ENCODE results near the gene AMER1.

AMER1 gene

DNA sequence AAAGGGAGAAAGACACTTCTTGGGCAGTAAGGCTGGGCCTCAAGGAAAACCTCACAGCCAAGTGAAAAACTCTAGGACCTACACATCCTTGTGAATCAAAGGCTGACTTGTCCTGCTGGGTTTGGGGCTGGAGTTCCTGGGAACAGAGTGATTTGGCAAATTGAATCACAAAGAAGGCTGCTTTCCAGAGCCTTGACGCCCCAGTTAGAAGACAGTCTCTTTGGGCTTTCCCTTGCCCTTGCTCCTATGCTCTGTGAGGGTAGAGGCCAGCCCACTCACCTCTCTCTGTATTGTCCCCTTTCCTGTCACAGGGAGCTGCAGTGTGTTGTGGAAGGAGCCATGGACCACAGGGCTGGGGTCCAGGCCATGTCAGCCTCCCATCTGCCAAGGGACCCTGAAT is 9.6 kb downstream of the AMER1 start:
- Histone ChIP-seq H3K4me1 (ENCODE audit: control insufficient read depth in 1 of 2, insufficient read depth in 2 of 2, low read length in 2 of 2) (no peaks in the 10 kb centered on the region), H3K4me2 (ENCODE audit: low read length) (no peak overlapping the region), H3K9me3 (ENCODE audit: insufficient read depth, low read depth, low read length) (no peaks in the 10 kb centered on the region), H3K27me3 (ENCODE audit: insufficient read depth, low read length) (no peaks in the 10 kb centered on the region), H3K4ac (ENCODE audit: low read depth, low read length) (no peak overlapping the region), H3K14ac (ENCODE audit: low read length) (no peak overlapping the region), H3K4me3 (ENCODE audit: low read depth, low read length) (no peak overlapping the region), H3K79me2 (ENCODE audit: control insufficient read depth, insufficient read depth, low read length, poor library complexity) (no peaks in the 10 kb centered on the region), H2BK5ac (ENCODE audit: low read depth, low read length, poor library complexity) (no peak overlapping the region), H2AFZ (ENCODE audit: insufficient read depth, low read length, poor library complexity) (no peak overlapping the region), H2BK12ac (ENCODE audit: low read length) (no peak overlapping the region), H4K91ac (ENCODE audit: low read depth, low read length) (no peak overlapping the region), H3K27ac (ENCODE audit: low read depth, low read length) (no peak overlapping the region), H3K18ac (ENCODE audit: low read length) (no peak overlapping the region), H3K36me3 (ENCODE audit: control insufficient read depth in 1 of 2, insufficient read depth in 2 of 2, low read length in 2 of 2) (peaks cover 1 to 2% of the 10 kb centered on the region in 2 experiments), H4K8ac (ENCODE audit: low read depth, low read length) (no peak overlapping the region), H4K12ac (ENCODE audit: low read depth, low read length) (no peak overlapping the region), H2BK120ac (ENCODE audit: insufficient read depth, low read length, poor library complexity) (no peak overlapping the region), H3K23ac (ENCODE audit: low read length) (no peak overlapping the region), H3K9ac (ENCODE audit: low read length) (no peak overlapping the region), H3K79me1 (ENCODE audit: low read length) (no peaks in the 10 kb centered on the region), H2AK5ac (ENCODE audit: low read length) (no peak overlapping the region)
- WGBS (ENCODE audit: extremely low coverage, insufficient coverage, insufficient read length), result no CpG with 5 or more reads among the region's 1 CpG
- DNase-seq, result no peak

DNA sequence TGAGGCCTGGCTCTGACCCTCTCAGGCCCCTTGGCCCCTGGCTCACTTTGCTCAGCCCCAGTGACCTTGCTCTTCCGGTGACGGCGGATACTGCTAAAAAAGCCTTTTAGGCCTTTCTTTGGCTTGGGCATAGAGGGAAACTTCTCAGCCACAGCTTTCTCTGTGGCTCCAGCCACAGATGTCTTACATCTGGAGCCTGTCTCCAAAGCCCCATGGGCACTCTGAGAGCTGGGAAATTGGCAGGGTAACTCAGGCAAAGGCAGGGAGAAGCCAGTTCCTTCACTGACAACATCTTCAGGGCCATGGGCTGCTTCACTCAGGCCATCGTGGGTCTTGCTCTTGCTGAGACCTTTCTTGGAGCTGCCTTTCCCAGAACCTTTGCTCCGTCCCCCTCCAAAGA is 12.8 kb downstream of the AMER1 start:
- DNase-seq, result no peak
- no peak overlapping the region for H3K14ac ChIP-seq (ENCODE audit: low read length)
- no peak overlapping the region for H3K18ac ChIP-seq (ENCODE audit: low read length)
- no peak overlapping the region for H2BK12ac ChIP-seq (ENCODE audit: low read length)
- H4K12ac ChIP-seq (ENCODE audit: low read depth, low read length), result no peak overlapping the region
- no peak overlapping the region for H2AK5ac ChIP-seq (ENCODE audit: low read length)
- H3K9me3 ChIP-seq (ENCODE audit: insufficient read depth, low read depth, low read length), result no peaks in the 10 kb centered on the region
- no peak overlapping the region for H3K27ac ChIP-seq (ENCODE audit: low read depth, low read length)
- H3K27me3 ChIP-seq (ENCODE audit: insufficient read depth, low read length), result no peaks in the 10 kb centered on the region
- no peak overlapping the region for H2BK5ac ChIP-seq (ENCODE audit: low read depth, low read length, poor library complexity)
- no peaks in the 10 kb centered on the region for H3K4me1 ChIP-seq (ENCODE audit: control insufficient read depth in 1 of 2, insufficient read depth in 2 of 2, low read length in 2 of 2)
- H3K9ac ChIP-seq (ENCODE audit: low read length), result no peak overlapping the region
- no peak overlapping the region for H2AFZ ChIP-seq (ENCODE audit: insufficient read depth, low read length, poor library complexity)
- H3K4me3 ChIP-seq (ENCODE audit: low read depth, low read length), result no peak overlapping the region
- no CpG with 5 or more reads among the region's 5 CpGs for WGBS (ENCODE audit: extremely low coverage, insufficient coverage, insufficient read length)
- no peak overlapping the region for H2BK120ac ChIP-seq (ENCODE audit: insufficient read depth, low read length, poor library complexity)
- no peak overlapping the region for H3K23ac ChIP-seq (ENCODE audit: low read length)
- H3K4me2 ChIP-seq (ENCODE audit: low read length), result no peak overlapping the region
- no peak overlapping the region for H4K91ac ChIP-seq (ENCODE audit: low read depth, low read length)
- H3K4ac ChIP-seq (ENCODE audit: low read depth, low read length), result no peak overlapping the region
- H3K79me1 ChIP-seq (ENCODE audit: low read length), result no peaks in the 10 kb centered on the region
- peaks cover 1 to 2% of the 10 kb centered on the region in 2 experiments for H3K36me3 ChIP-seq (ENCODE audit: control insufficient read depth in 1 of 2, insufficient read depth in 2 of 2, low read length in 2 of 2)
- H3K79me2 ChIP-seq (ENCODE audit: control insufficient read depth, insufficient read depth, low read length, poor library complexity), result no peaks in the 10 kb centered on the region
- no peak overlapping the region for H4K8ac ChIP-seq (ENCODE audit: low read depth, low read length)

DNA sequence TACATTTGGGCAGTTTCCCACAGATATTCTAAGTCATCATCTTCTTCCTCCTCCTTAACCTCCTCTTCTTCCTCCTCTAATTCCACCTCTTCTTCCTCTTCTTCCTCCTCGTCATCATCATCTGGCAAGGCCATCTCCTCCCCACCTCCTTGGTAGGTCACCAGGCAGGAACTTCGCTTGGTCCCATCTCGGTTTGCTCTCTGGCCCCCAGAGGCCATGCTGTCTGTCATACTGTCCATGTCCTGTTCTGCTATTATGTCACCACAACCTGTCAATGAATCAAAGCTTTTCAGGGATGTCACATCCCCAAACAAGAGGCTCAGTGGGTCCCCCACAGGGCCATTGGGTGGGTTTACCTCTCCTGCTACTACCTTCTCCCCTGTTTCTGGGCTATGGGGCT is 13.5 kb downstream of the AMER1 start:
- Histone ChIP-seq H3K27me3 (ENCODE audit: insufficient read depth, low read length) (no peaks in the 10 kb centered on the region), H2BK120ac (ENCODE audit: insufficient read depth, low read length, poor library complexity) (no peak overlapping the region), H3K9ac (ENCODE audit: low read length) (no peak overlapping the region), H4K91ac (ENCODE audit: low read depth, low read length) (no peak overlapping the region), H3K14ac (ENCODE audit: low read length) (no peak overlapping the region), H3K4me2 (ENCODE audit: low read length) (no peak overlapping the region), H3K9me3 (ENCODE audit: insufficient read depth, low read depth, low read length) (no peaks in the 10 kb centered on the region), H3K18ac (ENCODE audit: low read length) (no peak overlapping the region), H3K4ac (ENCODE audit: low read depth, low read length) (no peak overlapping the region), H4K8ac (ENCODE audit: low read depth, low read length) (no peak overlapping the region), H3K79me1 (ENCODE audit: low read length) (no peaks in the 10 kb centered on the region), H2AFZ (ENCODE audit: insufficient read depth, low read length, poor library complexity) (no peak overlapping the region), H3K79me2 (ENCODE audit: control insufficient read depth, insufficient read depth, low read length, poor library complexity) (no peaks in the 10 kb centered on the region), H4K12ac (ENCODE audit: low read depth, low read length) (no peak overlapping the region), H3K4me3 (ENCODE audit: low read depth, low read length) (no peak overlapping the region), H3K36me3 (ENCODE audit: control insufficient read depth in 1 of 2, insufficient read depth in 2 of 2, low read length in 2 of 2) (peaks cover 1 to 2% of the 10 kb centered on the region in 2 experiments), H3K4me1 (ENCODE audit: control insufficient read depth in 1 of 2, insufficient read depth in 2 of 2, low read length in 2 of 2) (no peaks in the 10 kb centered on the region), H2BK5ac (ENCODE audit: low read depth, low read length, poor library complexity) (no peak overlapping the region), H2BK12ac (ENCODE audit: low read length) (no peak overlapping the region), H3K27ac (ENCODE audit: low read depth, low read length) (no peak overlapping the region), H3K23ac (ENCODE audit: low read length) (no peak overlapping the region), H2AK5ac (ENCODE audit: low read length) (no peak overlapping the region)
- DNase-seq, result no peak
- no CpG with 5 or more reads among the region's 3 CpGs for WGBS (ENCODE audit: extremely low coverage, insufficient coverage, insufficient read length)

DNA sequence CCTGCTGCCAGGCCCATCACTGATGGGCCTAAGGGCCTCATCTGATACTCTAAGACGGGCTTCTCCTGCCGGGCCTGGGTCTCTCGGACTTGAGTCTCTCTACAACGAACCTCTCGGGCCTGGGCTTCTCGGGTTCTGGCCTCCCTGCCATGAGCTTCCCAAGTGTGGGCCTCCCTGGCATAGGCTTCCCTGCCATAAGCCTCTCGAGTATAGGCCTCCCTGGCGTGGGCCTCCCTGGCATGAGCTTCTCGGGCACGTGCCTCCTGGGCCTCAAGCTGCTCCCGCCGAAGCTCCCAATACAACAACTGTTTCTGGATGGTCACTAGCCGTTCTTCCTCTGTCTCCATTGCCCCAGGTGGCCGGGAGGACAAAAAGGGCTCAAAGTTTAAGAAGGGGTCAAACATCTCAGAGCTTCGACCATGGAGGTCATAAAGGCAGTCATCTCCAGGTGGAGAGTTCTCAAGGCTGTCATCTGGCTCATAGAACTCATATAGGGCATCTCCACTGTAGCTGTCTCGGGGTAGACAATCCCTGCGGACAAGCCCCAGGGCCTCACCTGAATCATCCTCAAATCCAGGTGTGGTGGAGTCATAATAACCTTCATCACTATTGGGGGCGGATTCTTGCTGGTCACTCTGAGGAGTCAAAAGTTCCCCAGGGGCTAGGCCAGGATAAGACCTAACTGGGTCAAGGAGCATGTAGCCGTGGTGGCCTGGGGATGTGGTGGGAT is 14.1 kb downstream of the AMER1 start:
- WGBS (ENCODE audit: extremely low coverage, insufficient coverage, insufficient read length), result no CpG with 5 or more reads among the region's 19 CpGs
- no peak overlapping the region for H3K27ac ChIP-seq (ENCODE audit: low read depth, low read length)
- no peak overlapping the region for H3K23ac ChIP-seq (ENCODE audit: low read length)
- H2BK120ac ChIP-seq (ENCODE audit: insufficient read depth, low read length, poor library complexity), result no peak overlapping the region
- no peaks in the 10 kb centered on the region for H3K79me2 ChIP-seq (ENCODE audit: control insufficient read depth, insufficient read depth, low read length, poor library complexity)
- H2BK12ac ChIP-seq (ENCODE audit: low read length), result no peak overlapping the region
- no peaks in the 10 kb centered on the region for H3K27me3 ChIP-seq (ENCODE audit: insufficient read depth, low read length)
- H3K4me3 ChIP-seq (ENCODE audit: low read depth, low read length), result no peak overlapping the region
- no peaks in the 10 kb centered on the region for H3K79me1 ChIP-seq (ENCODE audit: low read length)
- no peak overlapping the region for H3K9ac ChIP-seq (ENCODE audit: low read length)
- H2AK5ac ChIP-seq (ENCODE audit: low read length), result no peak overlapping the region
- H3K4ac ChIP-seq (ENCODE audit: low read depth, low read length), result no peak overlapping the region
- H3K18ac ChIP-seq (ENCODE audit: low read length), result no peak overlapping the region
- H4K12ac ChIP-seq (ENCODE audit: low read depth, low read length), result no peak overlapping the region
- no peak for DNase-seq
- H3K36me3 ChIP-seq (ENCODE audit: control insufficient read depth in 1 of 2, insufficient read depth in 2 of 2, low read length in 2 of 2), result peaks cover 1 to 2% of the 10 kb centered on the region in 2 experiments
- no peaks in the 10 kb centered on the region for H3K9me3 ChIP-seq (ENCODE audit: insufficient read depth, low read depth, low read length)
- H2AFZ ChIP-seq (ENCODE audit: insufficient read depth, low read length, poor library complexity), result no peak overlapping the region
- no peak overlapping the region for H2BK5ac ChIP-seq (ENCODE audit: low read depth, low read length, poor library complexity)
- H3K4me1 ChIP-seq (ENCODE audit: control insufficient read depth in 1 of 2, insufficient read depth in 2 of 2, low read length in 2 of 2), result no peaks in the 10 kb centered on the region
- no peak overlapping the region for H3K14ac ChIP-seq (ENCODE audit: low read length)
- no peak overlapping the region for H4K8ac ChIP-seq (ENCODE audit: low read depth, low read length)
- H3K4me2 ChIP-seq (ENCODE audit: low read length), result no peak overlapping the region
- H4K91ac ChIP-seq (ENCODE audit: low read depth, low read length), result no peak overlapping the region

Measured in trophoblast cell (in vitro differentiated cells and primary cell).